Neural progenitor cell (in vitro differentiated cells): ENCODE data around the gene PRR20B.

Source experiments
- EZH2 ChIP-seq: fragments of 200-600 bp; sonication (generic); IDR thresholded peaks from 2 replicates; pipeline ENCODE4 v1.6.1; 2017; ENCODE audit warnings: antibody characterized with exemption, mild to moderate bottlenecking, moderate library complexity
- EZH2phosphoT487 ChIP-seq: fragments of 200-600 bp; sonication (generic); IDR thresholded peaks from 2 replicates; pipeline ENCODE4 v1.6.1; 2017; ENCODE audit warnings: antibody characterized with exemption
- TF ChIP-seq, protein P1 (sequence below): fragments of 200-600 bp; sonication (generic); IDR thresholded peaks from 2 replicates; pipeline ENCODE4 v1.5.1; 2017; ENCODE audit warnings: antibody characterized with exemption, mild to moderate bottlenecking

DNA sequence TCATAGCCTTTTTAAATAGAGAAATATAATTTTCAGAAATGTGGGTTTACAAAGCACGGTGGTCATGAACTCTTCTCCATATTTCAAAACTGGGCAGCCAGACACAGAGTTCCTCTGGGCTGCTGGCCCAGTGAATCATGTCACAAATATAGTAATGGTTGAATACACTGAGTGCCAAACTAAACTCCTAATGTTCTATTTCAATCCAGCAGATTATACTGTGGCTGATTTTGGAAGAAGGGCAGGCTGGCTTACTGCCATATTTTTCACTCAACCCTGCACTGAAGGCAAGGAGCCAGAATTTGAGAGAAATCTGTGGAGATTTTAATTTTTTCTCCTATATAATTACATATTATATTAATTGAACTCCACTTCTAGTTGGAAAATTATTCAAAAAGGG, 23.6 kb upstream of the PRR20B start:
- TF ChIP-seq, protein P1, sequence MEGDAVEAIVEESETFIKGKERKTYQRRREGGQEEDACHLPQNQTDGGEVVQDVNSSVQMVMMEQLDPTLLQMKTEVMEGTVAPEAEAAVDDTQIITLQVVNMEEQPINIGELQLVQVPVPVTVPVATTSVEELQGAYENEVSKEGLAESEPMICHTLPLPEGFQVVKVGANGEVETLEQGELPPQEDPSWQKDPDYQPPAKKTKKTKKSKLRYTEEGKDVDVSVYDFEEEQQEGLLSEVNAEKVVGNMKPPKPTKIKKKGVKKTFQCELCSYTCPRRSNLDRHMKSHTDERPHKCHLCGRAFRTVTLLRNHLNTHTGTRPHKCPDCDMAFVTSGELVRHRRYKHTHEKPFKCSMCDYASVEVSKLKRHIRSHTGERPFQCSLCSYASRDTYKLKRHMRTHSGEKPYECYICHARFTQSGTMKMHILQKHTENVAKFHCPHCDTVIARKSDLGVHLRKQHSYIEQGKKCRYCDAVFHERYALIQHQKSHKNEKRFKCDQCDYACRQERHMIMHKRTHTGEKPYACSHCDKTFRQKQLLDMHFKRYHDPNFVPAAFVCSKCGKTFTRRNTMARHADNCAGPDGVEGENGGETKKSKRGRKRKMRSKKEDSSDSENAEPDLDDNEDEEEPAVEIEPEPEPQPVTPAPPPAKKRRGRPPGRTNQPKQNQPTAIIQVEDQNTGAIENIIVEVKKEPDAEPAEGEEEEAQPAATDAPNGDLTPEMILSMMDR: no peak
- TF ChIP-seq EZH2: no peak
- no peak for TF ChIP-seq EZH2phosphoT487
